Adrenal gland (tissue), 12 donors: Measurements from ENCODE around the gene B4GALNT3. TPM values are rescaled to one million over a fixed set of nuclear protein-coding genes. Genes with fewer than 3 reads are reported as not detected.
A peak's percentile ranks its signal among the peaks of the same experiment; 100 is the strongest.

Experiments
- DNase-seq, 7 donors: peaks; one replicate each; pipeline ENCODE4 v3.0.0-alpha.2; 2019 to 2020
- H3K27ac ChIP-seq, 5 donors: fragments of 200-600 bp; sonication (generic) in 4 of 5; 1 replicate in 3 of 5; 2 replicates in 2 of 5; pipeline versions ENCODE4 v1.5.1 to v1.8.0; 2016 to 2020; ENCODE audit warnings: mild to moderate bottlenecking in 1 of 5
- H3K27me3 ChIP-seq: fragments of 200-600 bp; 2 replicates; pipeline ENCODE4 v1.8.0; 2021
- H3K36me3 ChIP-seq, 2 donors: fragments of 200-600 bp; replicated peaks in 1 of 2; 1 replicate in 1 of 2; 2 replicates in 1 of 2; pipeline versions ENCODE4 v1.5.1 to v1.8.0; 2018 to 2022
- H3K4me1 ChIP-seq, 2 donors: fragments of 200-600 bp; replicated peaks in 1 of 2; 1 replicate in 1 of 2; 2 replicates in 1 of 2; pipeline versions ENCODE4 v1.5.1 to v1.8.0; 2018 to 2021
- H3K4me3 ChIP-seq, 4 donors: fragments of 200-600 bp; sonication (generic) in 3 of 4; one replicate each; pipeline ENCODE4 v1.5.1; 2016 to 2018
- H3K9me3 ChIP-seq, 3 donors: fragments of 200-600 bp; sonication (generic) in 1 of 3; replicated peaks in 1 of 3; 1 replicate in 2 of 3; 2 replicates in 1 of 3; pipeline versions ENCODE4 v1.5.1 to v1.8.0; 2016 to 2021
- POLR2A ChIP-seq, 2 donors: fragments of 450-650 bp; IDR thresholded peaks; one replicate each; pipeline ENCODE4 v1.6.1; 2017; ENCODE audit warnings: antibody characterized with exemption in 2 of 2, mild to moderate bottlenecking in 2 of 2, moderate library complexity in 1 of 2
- WGBS, 4 donors: extraction: QIAGEN DNeasy Blood & Tissue Kit in 2 of 4; methylation state at CpG; one replicate each; pipeline versions ENCODE4 v1.1.5 to v1.1.7; 2013 to 2017; 5-methylcytosine and 5-hydroxymethylcytosine counted together
- intact Hi-C, 2 donors: fragments of 100-400 bp; cut with DNase I; formaldehyde crosslinking; loops; one replicate each; pipeline versions ENCODE4 v1.14.1 to v1.15.0; 2022 to 2023
- polyA plus RNA-seq, 3 donors: library from polyadenylated mRNA; stranded (reverse); fragments of 200-250 nt in 2 of 3; fragments of 350-450 nt in 1 of 3; fragmentation: Illumina TruSeq in 1 of 3; extraction: RNeasy Lipid Tissue Mini Kit (QIAGEN cat#74804) in 1 of 3; gene quantifications; one replicate each; pipeline ENCODE4 v1.2.3, GENCODE V29; 2013 to 2014
- total RNA-seq, 9 donors: library from RNA; depleted of rRNA in 4 of 9; stranded (reverse); fragments of >200 nt in 4 of 9; fragments of 120-200 nt in 1 of 9; fragmentation: NEBNext Ultra II Directional in 1 of 9; extraction: Animal tissue kit (Norgen Biotek cat#: 25700) in 1 of 9; gene quantifications; one replicate each; pipeline versions ENCODE4 v1.1.0 to v1.2.4, GENCODE V29; 2013 to 2023
- TF ChIP-seq, protein P1 (sequence below), 6 experiments: fragments of 450-650 bp in 4 of 6; fragments of 200-600 bp in 2 of 6; sonication (generic) in 1 of 6; IDR thresholded peaks; 1 replicate in 5 of 6; 2 replicates in 1 of 6; pipeline versions ENCODE4 v1.5.1 to v1.8.0; 2016 to 2021; ENCODE audit warnings: antibody characterized with exemption in 6 of 6, mild to moderate bottlenecking in 2 of 6, moderate library complexity in 1 of 6
- donor health status: healthy with polysubstance abuse.
- donor health status: Bipolar disorder and iron deficiency.
- donor health status: DM: yes; HTN: yes; CAD: no.
- donor health status: DM: no; HTN: no; CAD: no.
- donor health status: DM: no; HTN: no; CAD: no.
- donor health status: DM: yes; HTN: yes; CAD: no.

The B4GALNT3 gene
- total and polyA plus RNA-seq, 12 donors: 3.1 to 43.1 (median 28.5) TPM

DNA sequence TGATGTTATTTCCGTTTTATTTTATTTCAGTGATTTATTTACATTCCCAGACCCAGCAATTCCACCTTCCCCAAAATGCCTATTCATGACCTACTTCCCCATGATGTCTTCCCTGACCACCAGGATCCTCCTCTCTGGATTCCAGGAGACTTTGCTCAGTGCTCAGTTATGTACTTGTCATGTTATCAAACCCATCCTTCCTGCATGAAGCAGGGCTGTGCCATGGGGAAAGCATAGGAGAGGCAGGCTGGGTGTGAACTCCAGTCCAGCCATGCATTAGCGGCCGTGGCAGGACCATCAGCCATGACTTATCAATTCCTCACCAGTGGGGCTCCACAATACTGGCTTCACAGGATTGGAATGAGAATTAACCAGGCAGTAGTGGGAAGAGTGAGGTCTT lies 57.8 kb downstream of the B4GALNT3 start:
- Histone ChIP-seq H3K4me3 (no peak overlapping the region), H3K27me3 (no peaks in the 10 kb centered on the region), H3K4me1 (no peaks in the 10 kb centered on the region), H3K27ac (no peak overlapping the region), H3K36me3 (no peaks in the 10 kb centered on the region), H3K9me3 (no peaks in the 10 kb centered on the region)
- intact Hi-C loops: no loop called here
- 75 to 93% (median 89%) methylated on average over 3 of the region's 3 CpGs for WGBS, 4 donors
- DNase-seq: no peak
- no peak for TF ChIP-seq POLR2A (IDR thresholded peaks at IDR 0.05)
- TF ChIP-seq, protein P1, sequence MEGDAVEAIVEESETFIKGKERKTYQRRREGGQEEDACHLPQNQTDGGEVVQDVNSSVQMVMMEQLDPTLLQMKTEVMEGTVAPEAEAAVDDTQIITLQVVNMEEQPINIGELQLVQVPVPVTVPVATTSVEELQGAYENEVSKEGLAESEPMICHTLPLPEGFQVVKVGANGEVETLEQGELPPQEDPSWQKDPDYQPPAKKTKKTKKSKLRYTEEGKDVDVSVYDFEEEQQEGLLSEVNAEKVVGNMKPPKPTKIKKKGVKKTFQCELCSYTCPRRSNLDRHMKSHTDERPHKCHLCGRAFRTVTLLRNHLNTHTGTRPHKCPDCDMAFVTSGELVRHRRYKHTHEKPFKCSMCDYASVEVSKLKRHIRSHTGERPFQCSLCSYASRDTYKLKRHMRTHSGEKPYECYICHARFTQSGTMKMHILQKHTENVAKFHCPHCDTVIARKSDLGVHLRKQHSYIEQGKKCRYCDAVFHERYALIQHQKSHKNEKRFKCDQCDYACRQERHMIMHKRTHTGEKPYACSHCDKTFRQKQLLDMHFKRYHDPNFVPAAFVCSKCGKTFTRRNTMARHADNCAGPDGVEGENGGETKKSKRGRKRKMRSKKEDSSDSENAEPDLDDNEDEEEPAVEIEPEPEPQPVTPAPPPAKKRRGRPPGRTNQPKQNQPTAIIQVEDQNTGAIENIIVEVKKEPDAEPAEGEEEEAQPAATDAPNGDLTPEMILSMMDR (IDR thresholded peaks at IDR 0.05): no peak

- TF ChIP-seq, protein P1 (IDR thresholded peaks at IDR 0.05): no peak
- no peak for TF ChIP-seq POLR2A (IDR thresholded peaks at IDR 0.05)
- intact Hi-C loops: no loop called here
- no peaks in the 10 kb centered on the region for H3K36me3 ChIP-seq
- no peaks in the 10 kb centered on the region for H3K27me3 ChIP-seq
- peaks cover 8 to 19% of the 10 kb centered on the region in 2 donors for H3K4me1 ChIP-seq
- H3K27ac ChIP-seq: no peak overlapping the region
- DNase-seq: no peak
- H3K9me3 ChIP-seq: no peaks in the 10 kb centered on the region
- 63 to 82% (median 73%) methylated on average over 2 of the region's 2 CpGs for WGBS, 4 donors
- H3K4me3 ChIP-seq: no peak overlapping the region
Observed at GRCh38 chr12:520119-520518, 60.4 kb downstream of the B4GALNT3 start.

GRCh38 chr12:522692-523378 lies 63.1 kb downstream of the B4GALNT3 start:
- no peak for TF ChIP-seq POLR2A (IDR thresholded peaks at IDR 0.05)
- TF ChIP-seq, protein P1 (IDR thresholded peaks at IDR 0.05): no peak
- intact Hi-C loops: no loop called here
- WGBS, 4 donors: 61 to 68% (median 67%) methylated on average over 7 of the region's 7 CpGs
- Histone ChIP-seq H3K36me3 (no peaks in the 10 kb centered on the region), H3K4me3 (no peak overlapping the region), H3K27me3 (no peaks in the 10 kb centered on the region), H3K27ac (no peak overlapping the region), H3K4me1 (peaks cover 8 to 19% of the 10 kb centered on the region in 2 donors), H3K9me3 (no peaks in the 10 kb centered on the region)
- DNase-seq: no peak

GRCh38 chr12:524167-524951 lies 64.6 kb downstream of the B4GALNT3 start:
- no peaks in the 10 kb centered on the region for H3K27me3 ChIP-seq
- H3K27ac ChIP-seq: peak overlapping the region in 1 of 5 donors; percentile 26
- intact Hi-C loops: no loop called here
- WGBS, 4 donors: 61 to 67% (median 63%) methylated on average over 10 of the region's 10 CpGs
- no peaks in the 10 kb centered on the region for H3K36me3 ChIP-seq
- peak; percentile 69 to 90 (median 83) for DNase-seq
- no peak overlapping the region for H3K4me3 ChIP-seq
- TF ChIP-seq, protein P1 (IDR thresholded peaks at IDR 0.05): no peak
- TF ChIP-seq POLR2A (IDR thresholded peaks at IDR 0.05): no peak
- H3K9me3 ChIP-seq: no peaks in the 10 kb centered on the region
- peaks cover 8 to 19% of the 10 kb centered on the region in 2 donors for H3K4me1 ChIP-seq
